HG02678 (cell line): ENCODE measurements around the gene GDPD5.

Experiments
- ATAC-seq: cut with Tn5 transposase; IDR thresholded peaks from one replicate; pipeline ENCODE4 v1.9.1; 2021; ENCODE audit warnings: mild to moderate bottlenecking, moderate library complexity; ENCODE audit not compliant: unreplicated experiment

The GDPD5 gene

DNA sequence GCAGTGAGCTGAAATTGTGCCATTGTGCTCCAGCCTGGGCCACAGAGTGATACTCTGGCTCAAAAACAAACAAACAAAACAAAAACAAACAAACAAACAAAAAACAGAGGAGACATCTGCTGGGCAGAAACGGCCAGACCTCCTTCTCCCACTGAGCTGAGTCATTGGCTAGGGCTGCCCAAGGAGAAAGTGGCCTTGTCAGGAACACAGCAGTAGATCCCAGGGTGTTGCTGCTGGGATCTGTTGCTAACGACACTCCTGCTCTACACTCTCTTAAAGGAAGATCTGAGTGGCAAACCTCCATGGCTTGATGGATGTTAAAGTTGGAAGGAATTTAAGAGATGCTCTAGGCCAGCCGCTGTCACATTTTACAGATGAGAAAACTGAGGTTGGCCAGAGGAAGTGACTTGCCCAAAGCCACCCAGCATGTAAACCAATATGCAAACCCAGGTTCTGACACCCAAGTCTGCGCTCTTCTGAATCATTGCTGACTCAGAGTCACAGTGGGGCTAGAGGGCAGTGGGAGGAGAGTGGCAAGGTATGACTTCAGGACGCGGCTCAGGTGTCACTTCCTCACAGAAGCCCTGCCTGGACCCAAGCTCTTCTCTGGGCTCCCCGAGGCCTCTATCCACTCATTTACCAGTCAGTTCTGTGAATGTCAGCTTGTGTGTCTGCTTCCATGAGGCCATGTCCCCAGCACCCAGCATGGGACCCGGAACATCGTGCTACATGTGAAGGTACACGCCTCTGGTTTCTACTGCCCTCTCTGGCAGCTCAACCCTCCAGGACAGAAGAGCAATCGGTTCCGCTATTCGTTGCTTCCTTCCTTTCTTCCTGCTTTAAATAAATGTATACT lies 11.3 kb upstream of the GDPD5 start:
- peak; percentile 54 for ATAC-seq

DNA sequence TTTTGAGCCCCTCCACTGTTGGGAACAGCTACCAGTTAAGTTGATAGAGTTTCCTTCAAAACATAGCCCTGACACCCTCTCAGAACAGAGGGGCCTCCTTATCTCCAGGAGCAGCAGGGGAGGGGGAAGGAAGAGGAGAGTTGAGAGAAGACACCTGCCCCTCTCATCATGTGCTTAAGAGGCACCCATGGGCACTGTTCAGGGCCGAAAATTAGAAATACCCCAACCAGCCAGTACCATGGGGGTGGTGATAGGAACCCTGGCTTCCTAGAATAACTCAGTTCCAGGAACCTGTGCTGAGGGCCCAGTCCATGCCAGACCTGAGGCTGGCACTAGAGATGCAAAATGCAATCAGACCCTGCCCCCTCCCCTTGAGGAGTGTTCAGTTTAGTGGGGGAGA lies 9.3 kb upstream of the GDPD5 start:
- no peak for ATAC-seq

DNA sequence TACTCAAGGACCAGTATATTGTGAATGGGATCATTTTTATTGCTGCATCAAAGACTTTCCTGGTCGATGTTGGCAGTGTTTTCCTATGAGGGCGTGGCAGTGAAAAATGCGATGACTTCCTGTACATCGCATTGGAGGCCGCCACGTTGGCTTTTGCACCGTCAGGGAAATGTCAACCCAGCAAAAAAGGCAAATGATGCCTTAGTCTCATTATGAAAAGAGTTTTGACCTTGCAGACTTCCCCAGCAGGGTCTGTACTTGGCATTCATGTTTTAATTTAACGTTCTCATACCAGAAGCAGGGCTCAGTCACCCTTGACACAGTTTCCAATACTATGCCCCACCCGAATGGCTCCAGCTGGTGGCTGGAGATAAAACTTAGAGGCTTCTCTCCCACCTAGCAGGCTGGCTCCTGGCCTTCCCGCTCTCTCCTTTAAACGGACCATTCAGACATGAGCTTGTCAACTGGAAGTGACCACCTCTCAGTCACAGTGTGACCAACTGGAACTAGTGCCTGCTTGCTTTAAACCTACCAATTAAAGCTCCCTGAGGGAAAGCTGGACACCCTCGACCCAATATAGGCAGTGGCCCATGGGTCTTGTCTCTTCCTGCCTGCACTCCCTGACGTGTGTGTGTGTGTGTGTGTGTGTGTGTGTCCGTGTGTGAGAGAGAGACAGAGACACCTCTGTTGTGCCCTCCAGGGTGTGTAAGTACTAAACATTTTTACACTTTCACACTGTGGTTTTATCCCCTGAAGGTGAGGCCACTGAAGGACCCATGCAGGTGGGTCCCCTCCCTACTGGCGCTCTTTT lies 8.7 kb upstream of the GDPD5 start:
- no peak for ATAC-seq

DNA sequence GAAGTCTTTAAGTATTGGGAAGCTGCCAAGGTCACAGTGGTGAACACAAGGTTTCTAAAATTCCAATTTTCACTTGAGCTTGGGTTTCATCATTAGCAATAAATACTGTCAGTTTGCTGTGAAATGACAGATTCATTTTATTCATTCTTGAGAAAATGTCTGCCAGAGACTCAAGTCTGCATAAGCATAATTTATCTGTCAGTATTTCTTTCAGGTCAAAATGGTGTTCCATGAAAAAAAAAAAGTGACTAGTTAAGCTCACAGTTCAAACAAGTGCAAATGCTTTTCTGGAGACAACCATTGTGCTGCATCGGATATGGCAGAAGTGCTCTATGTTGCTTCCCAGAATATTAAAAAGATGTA lies 8.1 kb upstream of the GDPD5 start:
- no peak for ATAC-seq

DNA sequence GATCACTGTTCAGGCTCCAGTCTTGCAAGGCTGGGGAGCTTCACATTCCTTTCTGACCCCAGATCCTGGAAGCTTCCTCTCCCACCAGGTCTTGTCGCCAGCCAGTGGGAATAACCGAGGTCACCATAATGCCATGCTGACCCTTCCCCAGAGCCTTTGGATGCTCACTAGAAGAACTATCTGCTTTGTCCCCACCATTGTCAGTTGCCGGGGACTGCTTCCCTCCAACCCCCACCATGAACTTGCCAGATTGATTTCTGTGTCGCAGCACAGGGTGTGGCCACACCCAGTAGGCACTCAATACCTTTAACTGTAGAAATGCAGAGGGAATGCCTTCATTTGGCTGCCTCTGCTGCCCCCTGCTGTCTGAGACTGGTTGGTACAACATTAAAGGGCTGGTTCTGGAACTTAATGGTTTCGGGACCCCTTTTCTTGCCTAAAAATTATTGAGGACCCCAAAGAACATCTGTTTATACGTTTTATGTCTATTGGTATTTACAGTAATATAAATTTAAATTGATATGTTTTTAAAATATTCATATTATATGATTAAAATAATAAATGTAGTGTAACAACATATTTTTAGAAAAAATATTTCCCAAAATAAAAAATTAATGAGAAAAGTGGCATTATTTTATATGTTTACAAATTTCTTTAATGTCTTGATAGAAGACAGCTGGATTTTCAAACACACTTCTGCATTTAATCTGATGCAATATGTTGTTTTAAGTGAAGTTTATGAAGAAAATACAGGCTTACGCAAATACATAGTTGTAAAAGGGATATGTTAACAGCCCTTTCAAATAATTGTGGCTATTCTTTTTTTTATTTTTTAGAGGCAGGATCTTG lies 6.7 kb upstream of the GDPD5 start:
- ATAC-seq, result peak; percentile 50

DNA sequence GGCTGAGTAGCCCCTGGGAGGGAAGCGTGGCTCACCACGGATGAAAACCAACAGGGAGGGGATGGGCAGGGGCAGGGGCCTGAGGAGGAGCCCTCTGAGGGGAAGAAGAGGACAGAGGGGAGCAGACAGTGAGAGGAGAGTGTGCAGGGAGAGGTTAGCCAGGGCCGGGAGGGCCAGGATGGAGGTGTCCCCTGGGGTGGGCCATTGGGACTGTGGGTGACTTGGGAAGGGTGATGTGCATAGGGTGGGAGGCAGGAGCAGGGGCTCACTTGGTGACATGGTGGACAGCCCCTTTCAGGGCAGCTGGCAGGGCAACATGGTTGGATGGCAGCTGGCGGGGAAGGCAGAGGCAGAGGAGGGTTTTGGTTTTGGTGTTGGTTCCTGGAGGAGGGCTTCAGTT lies 5.6 kb upstream of the GDPD5 start:
- no peak for ATAC-seq

DNA sequence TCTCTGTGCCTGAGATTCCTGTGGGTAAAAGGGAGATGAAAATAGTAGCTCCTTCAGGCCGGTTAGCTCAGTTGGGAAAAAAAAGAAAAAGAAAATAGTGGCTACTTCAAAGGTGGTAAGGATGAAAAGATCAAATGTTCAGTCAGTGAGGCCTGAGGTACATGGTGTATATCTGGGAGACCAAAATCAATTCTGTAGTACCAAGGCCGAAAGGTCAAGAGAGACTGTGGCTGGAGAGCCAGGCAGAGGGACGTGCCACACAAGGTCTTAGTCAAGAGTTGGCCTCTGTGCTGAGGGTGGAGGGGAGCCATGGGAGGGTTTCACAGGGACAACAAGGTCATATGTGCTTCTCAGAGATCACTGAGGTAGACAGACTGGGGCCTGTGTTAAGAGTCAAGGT lies 4.8 kb upstream of the GDPD5 start:
- no peak for ATAC-seq

DNA sequence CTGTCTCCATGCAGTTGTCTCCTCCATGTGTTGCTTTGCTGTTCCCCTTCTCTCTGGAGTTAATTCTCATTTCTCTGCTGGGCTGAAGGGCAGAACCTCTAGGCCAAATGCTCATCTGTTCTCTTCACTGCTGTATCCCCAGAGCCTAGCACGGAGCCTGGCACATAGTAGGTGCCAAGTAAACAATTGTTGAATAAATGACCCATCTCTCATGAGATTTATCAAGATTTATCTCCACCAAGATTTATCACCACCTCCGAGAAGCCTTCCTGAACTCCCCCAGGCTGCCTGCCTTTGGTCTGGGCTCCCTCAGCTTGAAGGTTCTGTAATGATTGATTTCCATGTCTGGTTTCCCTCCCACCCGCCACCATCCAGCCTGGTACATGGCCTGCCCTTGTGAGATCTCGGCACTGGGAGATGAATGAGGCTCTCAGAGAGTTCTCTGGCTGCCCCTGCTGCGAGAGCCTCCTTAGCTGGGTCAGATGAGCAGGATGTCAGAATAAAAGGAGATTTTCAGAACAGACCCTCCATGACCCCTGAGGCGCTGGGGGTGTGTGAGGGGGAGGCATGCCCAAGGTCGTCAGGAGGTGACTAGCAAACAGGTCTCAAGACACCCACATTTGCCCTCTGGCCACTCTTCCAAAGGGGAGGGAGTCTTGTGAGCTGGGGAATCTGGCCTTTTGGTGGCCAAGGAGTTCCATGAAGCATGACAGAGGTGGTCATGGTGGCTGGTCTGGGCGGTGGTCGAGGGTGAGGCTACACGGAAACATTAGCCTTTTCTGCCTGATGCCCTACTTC lies 2.4 kb upstream of the GDPD5 start:
- no peak for ATAC-seq

DNA sequence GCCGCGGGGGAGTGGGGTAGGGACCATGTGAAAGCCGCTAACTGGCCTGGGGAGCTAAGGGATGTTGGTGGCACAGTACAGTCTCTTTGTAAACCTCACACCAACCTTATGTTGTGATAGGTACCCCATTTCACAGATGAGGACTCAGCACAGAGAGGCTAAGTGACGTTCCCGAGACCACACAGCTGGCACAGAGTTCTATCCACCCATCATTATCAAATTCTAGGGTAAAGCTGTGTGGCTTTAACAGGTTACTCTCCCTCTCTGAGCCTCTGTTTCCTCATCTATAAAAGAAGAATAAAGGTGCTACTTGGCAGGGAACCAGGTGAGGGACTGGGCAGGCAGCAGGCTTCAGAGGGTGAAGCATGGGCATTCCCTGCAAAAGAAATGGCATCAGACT lies 1.4 kb upstream of the GDPD5 start:
- no peak for ATAC-seq

DNA sequence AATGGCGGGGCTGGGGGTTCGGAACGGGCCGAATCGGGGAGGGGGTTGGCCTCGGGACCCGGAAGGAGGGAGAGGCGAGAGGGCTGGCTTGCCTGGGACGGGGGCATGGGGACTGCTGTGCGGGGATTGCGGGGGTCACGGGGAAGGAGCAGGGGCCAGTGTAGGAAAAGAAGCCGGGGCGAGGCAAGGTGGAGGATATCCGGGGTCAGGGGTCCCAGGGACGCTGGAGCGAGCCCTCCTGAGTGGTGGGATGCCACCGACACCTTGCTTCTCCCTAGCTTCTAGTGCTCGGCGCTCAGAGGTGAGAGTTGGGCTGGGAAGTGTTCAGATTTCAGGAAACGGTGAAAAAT lies 426 bp upstream of the GDPD5 start:
- no peak for ATAC-seq

DNA sequence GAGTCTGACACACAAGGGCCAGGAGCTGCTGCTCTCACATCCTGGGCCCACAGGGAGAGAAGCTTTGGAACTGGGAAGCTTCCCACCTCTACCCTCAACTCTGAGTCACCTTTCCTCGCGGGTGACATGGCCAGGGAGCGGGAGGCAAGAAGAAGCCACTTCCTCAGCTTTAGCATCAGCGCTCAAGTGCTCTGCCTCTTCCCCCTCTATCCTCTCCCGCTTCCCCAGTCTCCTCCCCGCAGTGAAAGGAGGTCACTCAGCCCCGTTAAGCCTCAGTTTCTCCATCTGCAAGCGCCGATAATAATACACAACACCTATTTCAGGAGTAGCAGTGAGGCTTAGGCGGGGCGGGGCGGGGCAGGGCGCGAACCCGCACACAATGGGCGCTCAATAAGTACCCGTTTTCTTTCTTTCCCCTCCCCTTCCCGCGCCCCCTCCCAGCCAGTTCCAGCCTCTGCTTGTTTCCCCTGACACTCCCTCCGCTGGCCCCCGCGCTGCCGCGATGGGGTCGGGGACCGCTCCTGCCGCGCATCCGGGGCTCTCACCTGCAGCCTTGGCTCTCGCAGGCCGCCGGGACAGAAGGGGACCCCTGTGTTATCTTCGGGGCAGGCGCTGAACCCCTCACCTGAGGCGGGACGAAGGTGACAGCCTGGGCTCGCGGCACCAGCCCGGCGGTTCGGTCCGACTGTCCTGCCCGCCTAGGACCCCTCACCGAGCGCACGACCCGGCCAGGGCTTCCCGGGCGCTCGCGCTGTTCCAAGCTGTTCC lies 892 bp downstream of the GDPD5 start:
- no peak for ATAC-seq

DNA sequence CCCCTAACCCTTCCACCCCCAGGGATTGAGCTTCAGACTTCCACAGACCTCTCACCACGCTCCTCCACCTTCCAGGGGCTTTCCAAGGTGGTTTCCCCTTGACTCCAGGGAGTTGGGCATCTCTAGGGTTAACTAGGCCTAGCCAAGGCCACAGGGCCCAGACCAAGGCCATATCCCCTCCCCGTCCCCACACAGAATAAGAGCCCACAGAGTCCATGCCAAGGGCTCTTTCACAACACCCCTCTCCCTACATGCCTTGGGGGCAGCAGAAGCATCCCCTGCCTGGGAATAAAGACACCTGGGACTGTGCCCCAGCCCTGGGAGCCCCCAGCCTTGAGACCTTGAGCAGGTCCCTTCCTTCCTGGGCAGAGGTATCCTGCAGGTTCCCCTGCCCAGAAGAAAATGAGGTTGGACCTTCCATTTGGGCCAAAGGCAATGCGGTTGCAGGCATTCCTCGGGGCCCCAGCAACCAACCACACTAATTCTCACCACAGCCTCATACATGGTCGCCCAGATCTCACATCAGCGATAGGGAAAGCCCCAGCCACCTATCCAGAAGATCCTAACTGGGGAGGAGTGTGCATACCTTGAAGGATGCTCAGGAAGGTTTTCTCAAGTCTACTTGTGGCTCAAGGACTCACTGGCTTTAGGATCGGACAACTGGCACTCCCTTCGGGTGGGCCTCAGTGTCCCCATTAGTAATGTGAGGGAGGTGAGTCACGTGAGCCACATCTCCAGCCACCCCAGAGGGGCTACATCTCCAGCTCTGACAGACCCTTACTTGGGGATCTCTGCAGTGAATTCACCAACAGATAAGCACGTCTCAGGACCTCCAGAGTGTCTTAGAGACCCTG lies 1.7 kb downstream of the GDPD5 start:
- ATAC-seq, result no peak

DNA sequence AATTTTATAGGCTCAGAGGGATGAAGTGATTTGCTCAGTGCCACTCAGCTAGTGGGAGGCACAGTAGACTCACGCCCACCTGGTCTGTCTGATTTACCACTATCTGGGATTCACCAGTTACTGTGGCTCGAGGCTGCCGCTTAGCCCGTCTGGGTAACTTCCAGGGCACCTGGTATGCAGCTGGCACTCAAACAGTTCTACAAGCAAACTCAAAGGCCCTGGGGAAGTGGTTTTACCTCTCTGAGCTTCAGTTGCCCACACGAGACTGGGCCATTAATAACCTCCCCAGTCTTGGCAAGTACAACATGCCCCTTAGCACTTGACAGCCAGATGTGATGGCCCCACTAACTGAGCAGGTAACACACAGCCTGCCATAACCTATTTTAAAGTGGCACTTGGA lies 2.6 kb downstream of the GDPD5 start:
- no peak for ATAC-seq

DNA sequence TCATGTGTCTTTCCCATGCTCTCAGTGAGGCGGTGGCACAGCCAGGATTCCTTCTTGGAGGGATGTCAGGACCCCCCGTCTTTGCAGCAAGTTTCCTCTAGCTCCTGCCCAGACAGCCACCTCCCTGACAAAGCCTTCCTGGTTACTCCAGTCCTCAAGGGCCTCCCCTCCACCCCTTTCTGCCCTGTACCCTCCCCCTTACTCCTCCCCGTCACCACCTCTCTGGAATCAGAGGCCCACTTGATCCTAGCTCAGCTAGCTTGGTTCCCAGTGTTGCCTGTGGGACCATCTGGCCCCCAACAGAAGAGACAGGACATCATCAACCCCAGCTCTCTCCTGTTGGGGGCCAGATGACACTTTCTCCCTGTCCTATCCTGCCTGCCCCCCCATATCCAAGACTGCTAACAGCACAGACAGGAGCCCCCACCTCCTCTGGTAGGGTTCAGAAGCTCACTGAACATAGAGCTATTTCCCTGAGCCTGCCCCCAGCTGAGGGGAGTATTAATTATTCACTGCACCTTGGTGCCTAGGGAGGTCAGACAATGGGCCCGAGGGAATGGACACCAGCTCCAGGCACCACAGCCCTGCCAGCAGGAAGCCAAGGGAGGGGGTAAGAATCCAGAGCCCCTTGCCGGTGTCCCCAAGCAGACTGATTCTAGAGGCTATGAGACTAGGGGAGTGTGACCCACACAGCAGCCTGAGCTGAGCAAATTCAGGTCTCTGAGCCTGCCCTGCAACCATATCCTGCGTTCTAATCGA lies 3.3 kb downstream of the GDPD5 start:
- ATAC-seq, result no peak

DNA sequence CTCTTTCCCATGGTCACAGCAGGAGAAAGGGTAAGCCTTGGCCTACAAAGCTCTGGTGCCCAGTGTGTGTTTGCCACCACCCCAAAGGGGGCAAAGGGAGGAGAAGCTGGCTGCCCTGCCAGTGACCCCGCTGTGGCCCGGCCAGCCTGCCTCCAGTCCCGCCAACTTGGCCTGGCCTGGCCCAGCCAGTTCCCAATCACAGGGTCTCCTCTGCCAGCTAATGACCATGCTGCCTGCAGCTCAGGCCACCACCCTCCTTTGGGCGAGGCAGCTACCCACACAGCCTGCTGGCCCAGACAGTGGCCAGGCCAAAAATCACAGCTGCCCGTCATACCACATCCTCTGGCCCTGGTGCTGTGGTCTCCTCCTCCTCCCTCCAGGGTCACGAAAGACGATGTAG lies 5.1 kb downstream of the GDPD5 start:
- no peak for ATAC-seq

DNA sequence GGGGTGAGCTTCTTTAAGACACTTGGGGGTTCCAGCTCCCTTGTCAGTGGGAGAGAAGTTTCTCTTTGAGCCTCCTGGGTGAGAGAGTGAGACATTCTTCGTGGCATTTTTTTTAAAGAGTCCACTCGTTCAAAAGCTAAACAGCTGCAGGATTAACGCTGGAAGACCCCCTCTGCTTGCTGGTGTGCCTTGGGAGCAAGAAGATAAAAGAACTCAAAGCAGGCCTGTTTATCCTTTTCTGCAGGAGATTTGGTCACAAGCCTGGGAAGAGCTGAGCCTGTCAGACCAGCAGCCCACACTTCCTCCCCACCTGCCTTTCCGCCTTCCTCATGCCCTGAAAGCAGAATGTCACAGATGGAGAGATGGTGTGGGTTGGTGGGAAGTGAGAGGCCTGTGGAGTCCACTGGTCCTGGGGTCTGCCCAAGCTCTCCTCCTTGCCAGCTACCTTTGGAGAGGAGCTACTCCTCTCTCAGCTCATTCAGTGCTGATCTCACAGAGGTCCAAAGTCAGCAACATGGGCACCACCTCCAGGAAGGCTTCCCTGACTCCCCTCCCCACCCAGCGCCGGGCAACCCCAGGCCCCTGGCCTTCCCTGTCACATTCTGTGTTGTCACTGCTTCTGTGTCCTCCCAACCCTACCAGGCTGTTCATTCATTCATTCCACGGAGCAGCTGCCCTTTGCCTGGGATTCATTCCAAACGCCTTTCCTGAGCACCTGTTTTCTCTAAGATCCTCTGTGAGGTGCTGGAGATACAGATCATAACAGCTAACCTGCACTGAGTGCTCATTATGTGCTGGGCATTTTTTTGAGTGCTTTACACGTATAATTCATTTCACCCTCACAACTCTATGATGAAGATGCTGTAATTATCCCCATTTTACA lies 6.7 kb downstream of the GDPD5 start:
- no peak for ATAC-seq

DNA sequence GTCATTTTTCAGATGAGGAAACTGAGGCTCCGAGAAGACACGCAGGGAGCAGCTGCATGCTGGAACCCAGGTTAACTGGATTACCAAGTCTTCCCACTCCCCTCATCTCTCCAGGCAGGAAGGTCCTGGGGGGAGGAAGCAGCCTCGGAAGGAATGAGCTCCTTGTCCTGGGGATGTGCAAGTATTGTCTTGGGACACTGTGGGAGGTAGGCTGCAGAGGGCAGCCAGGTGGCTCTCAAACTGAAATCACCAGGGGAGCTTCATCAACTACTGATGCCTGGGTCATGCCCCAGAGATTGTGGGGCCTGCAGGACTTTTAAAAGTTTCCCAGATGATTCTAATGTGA lies 7.6 kb downstream of the GDPD5 start:
- ATAC-seq, result no peak
